SIG-M5 treated with dmso at 0.1 percent for 504 hours (cell line): ENCODE data around the gene PKD1.
"Not testable (repeated sequence)": the region's sequence is repeated elsewhere in the genome, so short reads cannot be mapped to it uniquely, and the experiment has no call there.

Experiments
- DNase-seq: peaks from one replicate; lab custom pipeline; 2025; ENCODE audit not compliant: unreplicated experiment; lab: John Stamatoyannopoulos, UW

Gene PKD1

DNA sequence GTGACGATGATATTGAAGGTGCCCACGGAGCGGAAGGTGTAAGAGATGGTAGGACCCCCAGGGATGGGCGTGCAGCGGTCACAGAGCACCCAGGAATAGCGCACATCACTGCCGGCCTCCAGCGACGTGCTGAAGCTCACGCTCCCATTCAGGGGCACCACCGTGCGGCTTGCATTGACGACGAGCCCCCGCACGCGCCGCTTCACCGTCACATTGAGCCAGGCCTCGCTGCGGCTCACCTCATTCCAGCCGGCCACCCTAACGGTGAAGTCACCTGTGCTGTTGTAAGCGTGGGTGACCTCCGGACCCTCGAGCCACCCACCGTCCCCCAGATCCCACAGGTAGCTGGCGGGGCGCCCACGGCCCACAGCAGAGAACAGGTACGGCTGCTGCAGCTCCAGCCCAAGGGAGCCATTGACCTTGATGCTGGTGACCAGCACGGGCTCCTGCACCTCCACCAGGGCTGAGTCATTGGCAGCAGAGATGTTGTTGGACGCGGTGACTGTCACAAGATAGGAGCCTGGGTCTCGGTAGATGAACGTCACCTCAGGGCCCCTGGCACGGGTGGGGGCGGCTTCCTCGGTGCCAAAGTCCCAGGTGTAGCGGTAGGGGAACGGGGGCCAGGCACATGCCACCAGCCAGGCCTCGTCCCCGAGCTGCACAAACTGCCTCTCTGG is 25.2 kb downstream of the PKD1 start:
- DNase-seq, result not testable (repeated sequence)

GRCh38 chr16:2109872-2110271 is 25.8 kb downstream of the PKD1 start:
- not testable (repeated sequence) for DNase-seq

DNA sequence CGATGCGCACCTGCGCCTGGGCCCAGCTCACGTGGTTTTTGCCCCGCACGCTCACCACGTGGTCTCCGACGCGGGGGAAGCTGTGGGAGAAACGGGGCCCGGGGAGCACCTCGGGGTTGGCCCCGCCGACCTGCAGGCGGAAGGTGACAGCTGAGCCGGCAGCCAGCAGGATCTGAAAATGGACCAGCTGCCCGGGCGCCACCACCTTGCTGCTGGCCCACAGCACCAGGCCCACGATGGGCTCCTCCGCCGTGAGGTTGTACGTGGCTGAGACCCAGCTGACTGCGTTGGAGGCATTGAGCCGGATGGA is 26.5 kb downstream of the PKD1 start:
- not testable (repeated sequence) for DNase-seq

DNA sequence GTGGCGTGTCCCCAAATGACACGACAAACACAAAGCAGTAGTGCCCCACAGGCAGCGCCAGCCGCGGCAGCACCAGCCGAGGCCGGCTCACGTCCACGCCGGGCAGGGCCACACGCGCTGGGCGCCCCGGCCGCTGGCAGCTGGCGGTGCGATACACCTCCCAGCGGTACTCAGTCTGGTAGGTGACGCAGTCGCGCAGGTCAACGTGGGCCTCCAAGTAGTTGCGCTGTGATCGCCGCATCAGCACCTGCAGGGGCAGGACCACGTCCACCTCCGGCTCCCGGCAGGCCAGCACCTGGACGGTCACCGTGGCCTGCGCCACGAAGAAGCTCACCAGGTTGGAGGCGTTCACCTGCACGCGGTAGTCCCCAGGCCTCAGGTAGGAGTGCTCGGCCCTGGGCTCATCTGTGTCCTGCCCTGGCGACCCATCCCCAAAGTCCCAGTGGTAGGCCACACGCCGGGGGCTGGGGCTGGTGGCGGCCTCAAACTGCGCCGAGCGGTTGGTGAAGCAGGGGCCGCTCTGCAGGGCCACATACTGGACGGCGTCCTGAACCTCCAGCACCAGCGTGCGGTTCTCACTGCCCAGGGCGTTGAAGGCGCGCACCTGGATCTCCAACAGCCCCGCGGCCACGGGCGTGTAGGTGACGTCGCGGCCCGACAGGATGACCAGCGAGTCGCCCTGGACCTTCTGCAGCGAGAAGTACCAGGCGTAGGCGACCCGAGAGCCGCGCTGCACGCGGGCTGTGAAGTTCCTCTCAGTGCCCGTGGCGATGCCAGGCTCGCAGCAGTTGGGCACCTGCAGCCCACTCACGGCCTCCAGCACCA is 27.0 kb downstream of the PKD1 start:
- not testable (repeated sequence) for DNase-seq

DNA sequence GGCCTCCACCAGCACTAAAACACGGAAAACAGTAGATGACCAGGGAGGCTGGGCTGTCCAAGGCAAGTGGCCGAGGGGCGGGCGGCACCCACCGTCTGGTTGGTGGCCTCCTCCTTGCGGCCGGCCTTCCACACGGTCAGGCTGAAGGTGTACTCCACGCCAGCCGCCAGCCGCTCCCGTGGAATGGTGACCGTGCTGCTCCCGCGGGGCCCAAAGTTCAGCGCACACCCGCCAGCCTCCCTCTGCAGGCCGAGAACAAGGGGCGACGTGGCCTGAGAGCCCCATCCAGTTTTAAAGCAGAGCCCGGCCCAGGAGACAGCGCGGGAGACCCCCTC is 27.9 kb downstream of the PKD1 start:
- not testable (repeated sequence) for DNase-seq

GRCh38 chr16:2107121-2107790 is 28.4 kb downstream of the PKD1 start:
- DNase-seq, result not testable (repeated sequence)

GRCh38 chr16:2106211-2106610 is 29.5 kb downstream of the PKD1 start:
- DNase-seq, result not testable (repeated sequence)

DNA sequence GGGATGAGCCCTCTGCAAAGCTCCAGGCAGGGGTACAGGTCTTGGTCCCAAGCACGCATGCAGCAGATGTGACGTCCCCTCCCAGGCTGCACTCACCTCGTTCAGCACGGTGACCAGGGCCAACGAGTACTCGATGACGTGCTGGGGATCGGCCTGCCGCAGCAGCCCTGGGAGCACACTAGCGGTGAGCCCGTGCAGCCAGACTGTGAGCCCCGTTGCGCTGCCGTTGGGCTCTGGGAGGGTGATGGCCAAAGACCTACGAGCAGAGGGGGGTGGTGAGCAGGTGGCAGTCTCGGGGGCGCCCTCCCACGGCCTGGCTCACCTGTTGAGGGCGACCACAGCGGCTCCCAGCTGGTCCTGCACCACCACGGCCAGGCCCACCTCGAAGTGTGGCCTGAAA is 29.9 kb downstream of the PKD1 start:
- not testable (repeated sequence) for DNase-seq

- not testable (repeated sequence) for DNase-seq
Observed at GRCh38 chr16:2105291-2105690, 30.4 kb downstream of the PKD1 start.

GRCh38 chr16:2104464-2104863 is 31.2 kb downstream of the PKD1 start:
- not testable (repeated sequence) for DNase-seq

GRCh38 chr16:2102471-2102870 is 33.2 kb downstream of the PKD1 start:
- DNase-seq, result no peak

DNA sequence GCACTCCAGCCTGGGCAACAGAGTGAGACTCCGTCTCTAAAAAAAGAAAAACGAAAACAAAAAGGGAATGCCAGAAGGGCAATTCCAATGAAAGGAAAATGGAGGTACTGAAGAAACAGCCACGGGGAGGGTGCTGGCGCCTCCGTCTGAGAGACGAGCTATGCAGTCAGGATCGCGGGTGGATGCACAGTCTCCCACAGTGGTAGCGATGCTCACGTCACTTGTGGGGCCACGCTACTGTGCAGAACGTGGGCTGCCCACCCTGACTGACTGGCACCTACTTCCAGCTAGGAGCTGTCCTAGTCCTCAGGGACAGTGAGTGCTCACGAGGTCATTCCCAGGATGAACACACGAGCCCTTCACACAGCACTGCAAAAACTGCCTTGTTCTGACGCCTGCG is 34.1 kb downstream of the PKD1 start:
- DNase-seq, result not testable (repeated sequence)

DNA sequence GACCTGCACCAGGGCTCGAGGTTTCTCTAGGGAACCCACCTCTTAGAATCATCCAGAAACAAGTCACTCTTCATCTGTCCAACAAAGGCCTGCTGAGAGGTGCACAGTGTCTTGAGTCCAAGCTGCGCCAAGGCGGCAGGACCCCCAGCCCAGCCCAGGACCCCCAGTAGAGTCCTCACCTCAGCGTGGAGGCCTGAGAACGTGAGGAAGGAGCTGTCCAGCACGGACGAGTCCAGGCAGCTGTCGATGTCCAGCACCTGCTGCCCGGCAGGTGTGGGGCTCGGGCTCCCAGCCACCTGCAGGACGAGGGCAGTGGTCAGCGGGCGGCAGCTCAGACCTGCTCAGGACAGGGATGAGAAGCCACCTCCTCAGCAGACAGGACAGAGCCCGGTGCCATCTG is 38.0 kb downstream of the PKD1 start:
- DNase-seq, result not testable (repeated sequence)

DNA sequence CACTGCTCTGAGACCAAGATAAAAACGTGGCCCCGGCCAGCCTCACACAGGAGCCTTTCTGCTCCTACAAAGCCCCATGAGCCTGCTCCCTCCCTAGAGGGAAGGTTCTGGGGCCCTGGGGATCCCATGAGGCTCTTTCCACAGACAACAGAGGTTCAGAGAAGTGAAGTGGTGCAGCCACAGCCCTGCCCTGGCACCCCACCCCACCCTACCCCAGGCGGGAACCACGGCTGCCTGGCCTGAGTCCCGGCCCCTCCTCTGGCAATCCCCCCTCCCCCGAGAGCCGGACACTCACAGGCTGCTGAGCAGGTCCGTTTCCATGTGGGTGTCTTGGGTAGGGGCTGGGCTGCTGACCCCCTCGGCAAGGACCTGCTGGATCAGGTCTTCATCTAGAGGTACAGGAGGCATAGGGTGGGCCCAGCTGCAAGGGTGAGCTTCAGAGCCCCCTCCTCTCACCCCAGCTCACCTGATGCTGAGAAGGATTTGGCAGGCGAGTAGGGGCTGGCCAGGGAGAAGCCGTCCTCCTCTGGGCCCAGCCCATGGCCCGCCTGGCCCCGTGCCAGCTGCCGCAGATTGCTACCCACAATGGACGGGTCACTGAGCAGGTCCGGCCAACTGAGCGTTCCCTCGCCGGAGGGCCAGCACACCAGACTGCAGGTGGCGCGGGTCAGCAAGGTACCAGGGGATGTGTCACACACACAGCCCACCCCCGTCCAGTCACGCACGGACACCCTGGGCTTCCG is 38.7 kb downstream of the PKD1 start:
- DNase-seq, result no peak

GRCh38 chr16:2095918-2096582 is 39.6 kb downstream of the PKD1 start:
- no peak for DNase-seq

- no peak for DNase-seq
Observed at GRCh38 chr16:2095315-2095853, 40.3 kb downstream of the PKD1 start.

DNA sequence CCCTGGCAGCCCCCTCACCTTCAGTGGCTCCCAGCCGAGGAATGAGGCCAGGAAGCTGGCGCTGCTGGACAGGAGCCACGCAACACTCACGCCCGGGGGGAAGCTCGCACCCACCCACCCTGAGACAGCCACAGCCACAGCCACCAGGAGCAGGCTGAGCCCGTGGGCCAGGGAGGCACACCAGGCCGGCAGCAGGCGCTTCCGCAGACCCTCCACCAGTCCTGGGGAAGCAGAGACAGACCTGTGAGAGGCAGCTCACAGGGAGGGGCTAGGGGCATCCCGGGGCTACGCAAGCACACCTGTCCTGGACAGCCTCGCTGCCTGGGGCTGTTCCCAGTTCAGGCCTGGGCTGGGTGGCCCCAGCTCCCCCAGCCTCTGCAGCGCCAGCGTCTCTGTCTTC is 41.9 kb downstream of the PKD1 start:
- DNase-seq, result no peak

DNA sequence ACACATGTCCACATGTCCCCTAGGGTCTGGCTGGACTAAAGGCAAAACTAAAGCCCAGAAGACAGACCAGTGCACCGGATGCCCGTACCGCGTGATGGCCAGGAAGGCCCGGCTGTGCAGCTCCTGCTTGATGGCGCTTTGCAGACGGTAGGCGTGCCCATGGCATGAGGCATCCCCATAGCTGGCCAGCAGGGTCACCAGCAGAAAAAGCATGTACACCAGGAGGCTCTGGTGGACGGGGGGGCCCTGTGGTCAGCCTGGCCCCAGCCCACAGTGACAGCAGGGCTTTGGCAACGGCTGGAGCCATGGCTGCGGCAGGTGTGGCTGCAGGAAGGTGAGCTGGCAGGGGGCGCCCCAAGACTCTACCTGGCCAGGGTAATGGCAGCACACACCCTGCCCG is 42.8 kb downstream of the PKD1 start:
- DNase-seq, result no peak

DNA sequence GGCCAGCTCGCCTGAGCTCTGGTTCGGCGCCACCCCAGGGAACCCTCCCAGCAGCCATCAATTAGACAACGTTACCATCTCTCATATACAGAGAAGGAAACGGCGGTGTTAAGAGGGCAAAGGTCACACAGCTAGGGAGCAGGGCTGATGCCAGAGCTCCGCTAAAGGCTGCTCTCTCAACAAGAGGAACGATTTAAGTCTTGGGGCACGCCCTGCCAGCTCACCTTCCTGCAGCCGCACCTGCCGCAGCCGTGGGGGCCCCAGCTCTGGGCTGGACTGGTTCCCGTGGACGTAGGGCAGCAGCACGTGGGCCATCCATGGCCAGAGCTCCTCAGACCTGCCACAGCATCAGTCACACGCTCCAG is 43.5 kb downstream of the PKD1 start:
- no peak for DNase-seq

GRCh38 chr16:2091547-2092255 is 44.0 kb downstream of the PKD1 start:
- no peak for DNase-seq
